ENCODE measurements around the gene NR5A1.

NR5A1 gene

DNA sequence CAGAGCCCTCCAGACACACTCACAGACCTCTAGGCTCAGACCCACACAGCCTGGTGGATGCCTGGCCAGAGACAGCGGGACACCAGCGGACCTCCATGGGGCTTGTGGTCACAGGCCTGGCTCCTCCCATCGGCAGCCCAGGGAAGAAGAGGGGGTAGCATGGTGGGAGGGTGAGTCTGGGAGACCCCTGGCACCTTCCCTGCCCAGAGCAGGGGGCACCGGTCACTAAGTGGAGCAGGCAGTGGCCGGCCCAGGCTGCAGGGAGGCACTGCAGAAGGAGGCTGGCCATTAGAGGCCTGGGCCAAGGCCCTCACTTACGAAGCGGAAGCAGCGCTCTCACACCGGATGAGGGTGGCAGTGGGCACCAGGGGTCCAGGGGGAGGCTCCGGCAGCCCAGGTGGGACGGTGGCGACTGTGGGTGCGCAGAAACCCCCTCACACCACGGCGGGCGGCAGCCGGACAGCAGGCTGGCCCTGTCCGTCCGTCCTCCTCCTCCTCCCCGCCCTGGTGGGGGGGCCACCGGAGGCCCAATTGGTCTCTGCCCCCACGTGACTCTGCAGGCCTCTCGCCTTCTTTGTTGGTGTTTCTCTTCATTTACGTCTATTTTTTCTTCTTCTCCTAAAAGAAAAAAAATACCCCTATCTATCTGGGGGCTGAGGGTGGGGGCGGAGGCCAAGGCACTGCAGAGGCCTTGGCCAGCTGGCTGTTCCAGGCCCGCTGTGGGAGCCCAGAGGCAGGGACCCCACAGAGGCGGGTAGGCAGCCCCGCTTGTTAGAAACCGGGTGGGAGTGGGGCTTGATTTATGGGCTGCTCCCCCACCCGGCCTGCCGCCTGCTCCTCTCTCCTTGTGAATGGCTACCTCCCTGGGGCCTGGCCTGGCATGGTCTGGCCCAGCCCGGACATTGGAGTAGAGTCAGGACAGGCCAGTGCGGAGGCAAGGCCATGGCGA lies at the start of gene NR5A1:
Gene NR5A1 (minus strand): TSS at position 469 of the 949 bp plus-strand sequence. CDS start 4,004 bp downstream, outside the sequence.
- no peak for DNase-seq

DNA sequence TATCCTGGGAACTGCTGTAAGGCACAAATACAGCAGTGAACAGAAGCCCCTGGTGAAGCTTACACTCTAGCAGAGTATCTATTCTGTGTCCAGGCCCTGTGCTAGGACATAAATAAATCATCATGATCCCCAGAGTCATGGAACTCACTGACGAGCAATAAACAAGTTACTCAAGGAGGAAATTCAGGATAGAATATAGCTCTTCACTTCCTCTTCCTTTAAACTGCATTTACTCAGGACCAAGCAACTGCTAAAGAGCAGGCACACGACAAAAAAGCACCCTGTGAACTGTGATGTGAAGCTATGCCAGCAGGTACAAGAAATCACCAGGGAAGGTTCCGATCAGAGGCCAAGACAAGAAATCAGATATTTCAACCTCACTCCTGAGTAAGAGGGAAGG lies 47.8 kb upstream of the NR5A1 start:
- DNase-seq, result no peak

DNA sequence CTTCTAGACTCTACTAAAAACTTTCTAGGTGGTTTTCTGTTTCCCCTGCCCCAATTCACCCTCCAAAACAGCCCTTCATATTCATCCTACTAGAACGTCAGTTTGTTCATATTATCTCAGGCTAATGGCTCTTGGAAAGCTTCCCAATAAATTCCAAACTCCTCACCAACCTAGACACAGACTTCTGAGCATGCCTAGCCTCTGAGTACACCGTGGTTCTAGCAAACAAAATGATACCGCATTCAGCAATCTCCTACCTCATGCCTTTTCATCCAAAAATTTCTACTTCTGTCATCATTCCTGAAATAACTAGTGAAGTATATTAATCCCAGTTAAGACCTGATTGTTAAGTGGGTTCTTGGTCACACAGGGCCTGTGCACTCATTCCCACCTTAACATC lies 46.5 kb upstream of the NR5A1 start:
- DNase-seq, result no peak

DNA sequence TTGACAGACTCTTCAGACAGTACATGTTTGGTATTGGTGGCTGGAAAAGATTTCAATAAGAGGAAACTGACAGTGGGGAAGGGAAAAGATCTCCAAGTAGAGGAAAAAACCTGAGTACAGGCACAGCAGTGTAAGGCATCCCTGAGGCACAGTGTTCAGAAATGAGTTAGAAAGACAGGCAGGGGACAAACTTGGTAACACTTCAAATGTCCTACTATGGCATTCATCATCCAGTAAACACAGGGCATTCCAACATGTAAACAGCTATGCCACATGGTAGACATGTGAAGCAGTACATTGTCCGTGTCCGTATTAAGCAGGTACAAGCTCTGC lies 45.0 kb upstream of the NR5A1 start:
- no peak for DNase-seq

DNA sequence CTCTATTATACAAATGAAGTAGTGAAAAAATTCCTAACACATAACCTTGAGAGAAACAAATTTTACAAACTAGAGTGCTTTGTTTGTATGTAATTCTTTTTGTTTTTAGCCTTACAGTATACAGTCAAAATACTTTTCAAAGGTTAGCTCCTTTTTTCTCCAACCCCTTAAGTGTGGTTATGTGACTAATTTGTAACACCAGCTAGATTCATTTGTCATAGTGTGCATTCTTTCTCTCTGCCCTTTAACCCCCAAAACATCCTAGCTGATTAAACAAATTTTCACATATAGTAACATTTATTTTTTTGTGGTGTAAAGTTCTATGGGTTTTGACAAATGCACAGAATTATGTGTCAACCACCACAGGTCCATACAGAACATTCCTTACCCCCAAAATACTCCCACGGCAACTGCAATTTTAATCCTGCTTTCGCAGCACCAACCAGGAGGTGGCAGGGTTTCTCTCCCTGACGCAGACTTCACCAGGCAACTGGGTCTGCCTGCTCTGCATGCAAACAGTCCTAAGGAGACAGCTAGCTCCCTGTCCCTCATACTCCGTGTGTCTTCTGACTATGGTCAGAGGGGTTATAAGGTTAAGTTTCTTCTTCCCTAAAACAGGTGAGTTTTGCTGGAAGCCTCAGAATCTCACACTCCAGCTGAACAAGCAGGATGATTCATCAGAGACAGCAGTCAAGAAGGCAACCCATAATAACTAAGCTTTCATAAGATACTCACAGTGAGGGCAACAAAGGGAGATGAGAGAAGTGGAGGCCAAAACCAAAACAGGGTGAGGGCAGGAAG lies 44.5 kb upstream of the NR5A1 start:
- DNase-seq, result no peak

DNA sequence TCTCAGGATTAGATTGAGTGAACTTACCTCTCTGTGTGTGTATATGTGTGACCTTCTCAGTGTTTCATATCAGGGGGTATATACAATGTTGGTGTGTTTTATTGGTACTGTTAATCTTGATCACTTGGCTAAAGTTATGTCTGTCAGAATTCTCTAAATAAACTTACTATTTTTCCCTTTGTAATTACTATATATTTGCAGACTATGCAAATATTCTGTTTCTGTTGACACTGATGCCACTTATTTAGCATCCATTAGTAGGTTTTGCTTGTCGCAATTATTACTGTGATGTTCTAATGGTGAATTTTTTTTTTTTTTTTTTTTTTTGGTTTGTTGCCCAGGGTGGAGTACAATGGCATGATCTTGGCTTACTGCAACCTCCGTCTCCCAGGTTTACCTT lies 42.9 kb upstream of the NR5A1 start:
- DNase-seq, result no peak

DNA sequence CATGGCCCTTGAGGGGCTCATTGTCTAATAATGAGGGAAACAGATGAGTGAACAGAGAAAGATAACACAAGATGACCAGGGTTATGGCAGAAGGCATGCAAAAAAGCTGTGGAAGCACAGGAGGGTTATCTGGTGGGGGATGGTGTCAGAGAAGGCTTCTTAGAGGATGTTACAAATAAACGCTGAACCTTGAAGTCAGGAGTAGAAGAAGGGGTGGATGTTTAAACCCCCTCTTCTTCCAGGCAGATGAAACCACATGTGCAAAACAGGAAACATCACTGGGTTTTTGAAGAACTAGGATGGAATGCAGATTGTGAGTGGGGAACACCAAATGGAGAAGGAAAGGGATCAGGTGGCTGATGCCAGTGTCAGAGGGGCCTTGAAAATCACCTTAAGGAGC lies 41.8 kb upstream of the NR5A1 start:
- no peak for DNase-seq

DNA sequence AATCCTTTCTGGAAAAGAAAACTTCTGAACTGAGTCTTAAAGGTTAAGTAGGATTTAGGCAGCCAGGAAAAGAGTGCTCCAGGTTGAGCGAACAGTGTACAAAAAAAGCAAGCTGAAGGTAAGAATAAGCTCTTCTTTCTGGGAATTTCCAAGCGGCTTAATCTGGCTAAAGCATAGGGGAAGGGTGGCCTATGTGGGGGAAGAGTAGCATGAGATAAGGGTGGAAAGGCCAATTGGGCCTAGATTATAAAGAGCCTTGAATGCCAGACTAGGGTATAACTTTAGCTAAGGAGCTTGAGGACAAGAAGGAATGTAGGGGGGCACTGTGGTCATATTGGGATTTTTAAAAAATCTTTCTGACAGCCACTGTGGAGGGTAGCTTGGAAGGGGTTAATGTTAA lies 37.3 kb upstream of the NR5A1 start:
- DNase-seq, result no peak

DNA sequence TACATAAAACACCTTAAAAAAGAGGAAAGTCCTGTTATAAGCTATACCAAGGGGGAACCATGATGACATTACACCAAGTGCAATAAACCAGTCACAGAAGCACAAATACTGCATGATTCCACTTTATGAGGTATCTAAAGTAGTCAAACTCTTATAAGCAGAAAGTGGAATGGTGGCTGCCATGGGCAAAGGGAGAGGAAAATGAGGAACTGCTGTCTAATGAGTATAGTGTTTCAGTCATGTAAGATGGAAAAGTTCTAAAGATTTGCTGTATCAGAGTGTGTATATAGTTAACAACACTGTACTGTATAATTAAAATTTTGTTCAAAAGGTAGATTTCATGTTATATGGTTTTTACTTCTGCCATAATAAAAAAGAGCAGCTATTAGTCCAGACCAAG lies 34.6 kb upstream of the NR5A1 start:
- DNase-seq, result no peak

DNA sequence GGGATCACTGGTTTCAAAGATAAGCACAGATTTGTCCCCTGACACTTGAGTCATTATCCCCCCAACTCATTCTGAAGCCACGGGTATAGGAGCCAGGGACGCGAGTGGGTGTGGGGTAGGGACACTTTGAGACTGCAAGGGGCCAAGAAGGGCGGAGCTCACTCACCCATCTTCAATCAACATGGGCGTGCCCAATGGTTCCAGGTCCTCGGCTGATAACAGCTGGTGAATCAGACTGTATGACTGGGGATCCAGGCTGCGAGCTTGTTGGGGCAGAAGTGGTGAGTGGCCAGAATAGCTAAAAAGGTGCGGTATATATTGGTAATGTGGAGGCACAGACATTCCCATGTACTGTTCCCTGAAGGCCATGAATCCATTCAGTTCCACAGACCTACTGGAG lies 30.7 kb upstream of the NR5A1 start:
- DNase-seq, result no peak

DNA sequence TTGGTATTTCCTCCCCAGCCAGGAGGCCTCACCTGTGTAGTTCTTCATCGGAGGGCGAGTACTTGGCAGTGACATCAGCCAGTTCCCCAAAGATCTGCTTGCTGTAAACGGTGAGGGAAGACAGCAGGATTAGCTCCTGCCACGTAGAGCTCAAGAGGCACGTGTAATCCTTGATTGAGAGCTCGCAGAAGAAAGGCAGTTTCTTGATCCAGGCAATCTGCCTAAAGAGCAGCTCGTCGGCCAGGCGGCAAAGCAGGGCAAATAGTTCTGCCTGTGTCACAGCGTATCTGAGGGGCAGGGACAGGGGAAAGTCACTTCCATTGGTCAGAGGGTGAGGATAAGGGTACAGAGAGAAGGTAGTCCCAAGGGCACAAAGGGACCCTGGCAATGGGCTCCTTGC lies 28.6 kb upstream of the NR5A1 start:
- no peak for DNase-seq

DNA sequence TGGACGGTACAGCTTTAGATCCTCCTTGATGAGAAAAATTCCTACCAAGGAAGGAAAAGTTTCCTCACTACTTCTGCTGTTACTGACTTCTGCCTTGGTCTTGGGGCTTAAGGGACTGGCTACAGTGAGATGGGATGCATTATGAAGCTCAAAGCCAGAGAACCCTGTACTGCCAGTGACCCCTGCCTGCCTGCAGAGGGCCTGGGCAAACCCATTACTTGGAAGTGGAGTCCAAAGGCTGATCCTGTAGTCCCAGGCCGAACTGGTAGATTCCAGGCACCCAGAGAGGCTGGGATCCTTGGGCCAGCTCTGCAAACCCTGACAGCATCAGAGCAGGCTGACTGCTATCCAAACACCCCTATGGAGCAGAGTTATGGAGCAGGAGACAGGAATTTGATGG lies 25.7 kb upstream of the NR5A1 start:
- no peak for DNase-seq

DNA sequence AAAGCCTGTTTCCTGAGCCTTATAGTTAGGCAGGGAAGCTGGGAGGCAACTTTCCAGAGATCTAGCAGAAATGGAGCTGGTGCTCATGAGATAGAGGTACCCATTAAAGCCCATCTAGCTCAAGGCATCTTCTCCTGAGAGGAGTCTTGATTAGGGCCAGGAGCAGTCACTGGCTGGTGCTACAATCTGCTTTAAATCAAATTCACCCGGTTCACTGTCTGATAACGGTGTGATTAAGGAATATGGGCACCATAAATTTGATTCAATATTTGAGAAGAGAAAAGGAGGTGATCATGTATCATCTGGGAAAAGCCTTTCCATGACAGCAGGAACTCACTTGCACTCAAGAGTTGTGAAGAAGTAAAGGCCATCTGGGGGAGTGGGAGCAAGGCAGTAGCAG lies 23.9 kb upstream of the NR5A1 start:
- DNase-seq, result no peak

DNA sequence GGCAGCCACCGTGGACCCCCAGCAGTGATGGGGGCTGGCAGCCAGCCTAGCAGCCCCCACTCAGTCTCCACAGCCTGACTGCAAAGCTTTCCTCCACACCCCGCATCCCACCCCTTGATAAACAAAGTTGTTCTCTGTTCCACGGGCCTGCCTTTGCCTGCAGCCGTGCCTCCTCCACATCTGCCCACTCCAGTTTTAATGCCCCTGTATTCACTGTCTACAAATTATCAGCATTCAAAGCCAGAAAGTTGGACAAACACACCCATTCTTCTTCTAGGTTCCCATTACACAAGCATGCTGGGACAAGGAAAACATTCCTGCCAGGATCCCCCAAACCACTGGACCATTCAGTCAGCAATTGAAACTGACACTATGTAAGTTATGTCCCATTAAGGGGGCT lies 23.0 kb upstream of the NR5A1 start:
- no peak for DNase-seq

DNA sequence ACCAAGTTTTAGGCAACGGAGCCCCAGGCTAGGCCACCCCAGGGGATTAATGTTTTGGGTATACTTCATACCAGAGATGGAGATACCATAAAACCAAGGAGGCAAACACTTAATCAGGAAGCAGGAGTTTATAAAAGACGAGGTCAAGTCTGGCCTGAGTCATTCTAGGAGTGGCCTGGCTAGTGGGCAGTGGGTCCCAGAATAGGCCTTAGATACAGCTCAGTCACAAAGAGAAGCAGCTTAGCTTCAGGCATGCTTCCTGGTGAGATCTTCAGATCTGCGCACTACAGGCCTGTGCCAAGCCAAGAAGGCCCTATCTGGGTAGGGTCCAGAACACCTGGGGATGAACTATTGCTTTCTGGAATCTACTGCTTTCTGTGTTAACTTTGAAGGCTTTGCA lies 20.6 kb upstream of the NR5A1 start:
- DNase-seq, result no peak

DNA sequence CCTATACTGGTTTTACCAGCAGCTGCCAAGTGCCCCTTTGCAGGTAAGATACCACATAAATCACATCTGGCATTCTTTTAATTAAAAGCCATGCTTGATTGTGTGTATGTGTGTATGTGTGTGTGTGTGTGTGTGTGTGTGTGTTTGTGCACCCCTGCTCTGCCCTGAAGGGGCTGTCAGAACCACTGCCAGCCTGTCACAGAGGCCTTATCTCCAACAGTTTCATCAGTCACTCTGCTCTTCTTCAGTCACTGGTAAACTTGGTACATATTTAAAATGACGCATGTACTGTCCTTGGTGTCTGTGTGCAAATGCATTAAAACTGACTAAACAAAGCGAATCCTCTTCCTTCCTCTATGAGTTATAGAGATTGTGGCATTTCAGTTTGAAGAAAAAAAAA lies 19.0 kb upstream of the NR5A1 start:
- DNase-seq, result no peak

DNA sequence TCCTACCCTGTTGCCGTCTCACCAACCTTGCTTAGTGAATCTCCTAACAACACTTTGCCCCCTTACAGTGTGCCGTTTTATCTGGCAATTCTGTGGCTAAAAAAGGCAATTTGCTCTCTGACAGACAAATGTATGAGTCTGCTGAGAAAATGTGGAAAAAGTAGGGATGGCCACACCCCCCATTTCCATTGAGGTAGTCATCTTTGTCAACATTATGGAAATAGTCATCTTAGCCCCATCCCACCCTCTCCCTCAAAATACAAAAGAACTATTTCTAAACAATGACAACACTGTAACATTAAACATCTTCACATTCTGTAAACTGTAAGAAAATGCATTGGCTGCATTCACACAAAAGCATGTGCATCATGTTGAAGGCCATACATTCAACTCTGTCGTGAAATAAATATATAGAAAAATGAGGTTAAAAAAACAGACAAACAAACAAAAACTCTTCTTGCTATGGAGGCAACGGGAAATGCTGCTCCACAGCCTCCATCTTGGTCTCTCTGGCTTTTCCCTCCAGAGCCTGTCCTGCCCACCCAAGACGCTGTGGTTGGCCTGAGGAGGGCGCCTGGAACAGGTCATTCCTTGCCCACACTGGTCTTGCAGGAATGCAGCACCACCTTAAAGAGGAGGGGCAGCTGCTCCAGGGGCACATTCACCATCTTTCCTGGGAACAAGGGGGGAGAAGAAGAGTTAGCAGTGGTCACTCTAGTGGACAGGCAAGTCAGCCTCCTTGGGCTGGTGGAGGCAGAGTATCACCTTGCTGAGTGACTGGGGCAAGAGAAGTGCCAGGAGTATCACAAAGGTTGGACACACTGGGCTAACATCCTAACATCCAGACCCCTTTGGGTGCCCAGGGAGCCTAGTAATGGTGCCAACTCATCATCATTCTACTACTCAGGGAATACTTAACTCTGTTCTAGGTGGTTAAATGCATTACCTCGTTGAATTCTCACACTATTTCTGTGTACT lies 15.2 kb upstream of the NR5A1 start:
- DNase-seq, result no peak

DNA sequence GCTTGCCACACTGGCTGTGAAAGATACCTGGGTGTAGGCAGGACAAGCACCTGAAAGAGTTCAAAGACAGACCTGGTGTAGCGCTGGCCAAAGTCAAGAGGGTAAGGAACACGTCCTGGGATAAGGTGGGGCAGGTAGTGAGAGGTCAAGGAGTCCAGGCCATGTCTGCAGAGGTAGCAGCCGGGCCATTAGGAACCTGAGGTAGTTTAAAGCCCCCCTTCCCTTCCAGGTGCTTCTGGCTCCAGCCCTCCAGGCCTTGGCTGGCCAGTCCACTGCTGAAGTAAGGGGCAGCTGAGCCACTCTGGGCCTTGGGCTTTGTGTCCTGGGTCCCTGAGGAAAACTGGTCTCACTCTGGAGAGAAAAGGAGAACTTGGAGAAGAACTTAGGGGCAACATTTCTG lies 13.9 kb upstream of the NR5A1 start:
- no peak for DNase-seq

DNA sequence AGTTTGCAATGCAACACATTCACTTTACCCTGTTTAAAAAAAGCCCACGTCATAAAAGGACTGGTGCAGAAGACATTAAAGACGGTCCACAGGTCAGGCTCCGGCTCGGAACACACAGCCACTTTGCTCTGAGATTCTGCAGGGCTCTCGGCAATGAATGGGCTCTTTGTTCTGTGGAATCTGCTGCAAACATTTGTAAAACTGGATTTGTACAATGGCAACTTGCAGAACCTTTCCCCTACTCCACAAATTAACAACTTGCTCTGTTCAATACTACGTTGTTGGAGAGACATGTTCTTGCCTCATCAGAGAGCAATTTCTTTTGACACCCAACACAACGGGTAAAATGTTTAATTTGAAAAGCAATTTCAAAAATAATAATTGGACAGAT lies 13.0 kb upstream of the NR5A1 start:
- no peak for DNase-seq

DNA sequence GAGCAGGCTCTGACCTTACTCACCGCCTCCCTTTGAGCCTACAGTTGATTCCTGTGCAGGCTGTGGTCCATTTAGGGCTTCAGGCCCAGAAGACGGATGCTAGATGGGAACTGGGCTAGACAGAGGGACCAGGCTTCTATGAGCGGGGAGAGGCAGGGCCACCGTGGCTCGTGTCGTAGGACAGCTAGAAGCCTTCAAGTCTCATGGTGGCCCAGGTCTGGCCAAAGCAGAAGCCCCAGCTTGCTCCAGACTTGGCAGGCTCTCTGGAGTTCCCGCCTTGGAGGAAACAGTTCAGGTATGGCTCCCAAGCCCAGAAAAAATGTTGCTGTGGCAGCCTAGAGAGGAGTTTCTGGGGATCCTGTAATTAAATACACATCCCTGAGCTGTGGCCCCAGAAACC lies 10.9 kb upstream of the NR5A1 start:
- DNase-seq, result no peak

DNA sequence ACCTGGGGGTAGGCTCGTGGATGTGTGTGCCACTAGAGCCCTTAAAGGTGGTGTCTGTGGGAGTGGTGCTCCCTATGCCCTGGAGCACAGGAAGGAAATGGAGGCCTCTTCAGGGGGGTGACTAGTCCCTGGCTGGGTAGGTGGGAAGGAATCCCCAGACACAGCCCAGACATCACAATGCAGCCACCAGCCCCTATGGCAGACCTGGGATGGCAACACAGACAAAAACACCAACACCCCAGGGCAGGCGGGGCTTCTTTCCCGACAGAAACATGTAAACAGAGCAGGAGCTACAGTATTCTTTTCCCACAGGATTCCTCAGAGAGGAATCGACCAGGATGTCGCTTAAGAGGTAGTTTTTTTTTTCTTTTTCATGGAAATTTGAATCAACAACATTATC lies 10.4 kb upstream of the NR5A1 start:
- DNase-seq, result no peak

DNA sequence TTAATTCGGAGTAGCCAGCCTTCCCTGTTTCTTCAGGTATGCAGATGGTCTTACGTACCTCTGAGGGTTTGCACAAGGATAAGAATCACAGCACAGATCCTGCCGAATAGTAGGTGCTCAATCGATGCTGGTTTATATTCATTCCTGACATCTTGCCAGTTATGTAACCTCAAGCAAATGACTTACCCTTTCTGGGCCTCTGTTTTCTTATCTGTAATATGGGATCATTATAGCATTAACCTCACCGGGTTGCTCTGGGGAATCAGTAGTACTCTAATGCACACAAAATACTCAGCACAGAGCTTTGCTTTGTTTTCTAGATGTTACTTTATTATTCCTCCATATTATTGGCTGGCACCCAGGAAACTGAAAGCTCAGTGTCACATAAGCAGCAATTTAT lies 7.7 kb upstream of the NR5A1 start:
- DNase-seq, result no peak

DNA sequence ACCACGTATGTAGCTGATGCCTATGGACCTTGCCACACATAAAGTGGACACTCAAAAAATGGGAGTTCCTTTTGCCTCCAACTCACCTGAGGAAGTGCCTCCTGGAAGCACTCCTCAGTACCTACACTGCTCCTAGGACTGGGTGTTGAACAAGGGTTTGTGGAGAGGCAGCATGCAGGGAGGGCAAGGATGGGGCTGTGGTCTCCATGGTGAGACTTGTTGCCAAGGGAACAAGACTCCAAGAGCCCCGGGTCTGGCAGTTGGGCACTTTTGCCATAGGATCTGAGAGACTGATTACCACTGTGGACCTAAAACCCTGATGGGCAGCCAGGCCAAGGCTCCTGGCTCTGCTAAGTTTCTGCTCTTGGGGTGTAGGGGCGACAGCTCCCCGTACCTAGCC lies 6.9 kb upstream of the NR5A1 start:
- no peak for DNase-seq

Measured in NCI-H1930 (cell line).